Measurements from ENCODE around the gene CENPK. TPM values are rescaled to one million over a fixed set of nuclear protein-coding genes. Genes with fewer than 3 reads are reported as not detected.

Gene CENPK
- total and polyA plus RNA-seq, 2 donors (not counting 1 experiment from before 2014, with no cell fraction given): 2.6 to 18.4 TPM

GRCh38 chr5:65474130-65474711, 88.7 kb downstream of the CENPK start:
- Histone ChIP-seq H3K4me3 (ENCODE audit: control extremely low read depth in 1 of 5, extremely low read depth in 1 of 5, insufficient read depth in 1 of 5, low read depth in 2 of 5, low read length in 4 of 5) (no peak overlapping the region), H3K9me3 (ENCODE audit: control extremely low read depth in 1 of 3, control insufficient read depth in 2 of 3, insufficient read depth in 1 of 3, low read length in 2 of 3) (no peaks in the 10 kb centered on the region), H3K27ac (ENCODE audit: low read length in 2 of 2) (no peak overlapping the region), H3K79me2 (ENCODE audit: control insufficient read depth, insufficient read depth, low read length) (no peaks in the 10 kb centered on the region), H3K9ac (ENCODE audit: low read length) (no peak overlapping the region), H3K4me2 (replicated peaks; ENCODE audit: low read depth, low read length, poor library complexity, severe bottlenecking) (no peak overlapping the region), H4K20me1 (ENCODE audit: control insufficient read depth, insufficient read depth, low read length, poor library complexity, severe bottlenecking) (no peaks in the 10 kb centered on the region), H3K27me3 (replicated peaks in 1 of 4; ENCODE audit: control extremely low read depth in 1 of 4, control insufficient read depth in 3 of 4, insufficient read depth in 4 of 4, low read length in 3 of 4) (no peaks in the 10 kb centered on the region), H2AFZ (ENCODE audit: insufficient read depth, low read depth, low read length, poor library complexity, severe bottlenecking) (no peak overlapping the region), H3K36me3 (replicated peaks in 1 of 2; ENCODE audit: control extremely low read depth in 1 of 2, control insufficient read depth in 1 of 2, extremely low read depth in 1 of 2, insufficient read depth in 2 of 2, low read length in 1 of 2) (no peaks in the 10 kb centered on the region), H3K4me1 (ENCODE audit: control insufficient read depth in 2 of 2, insufficient read depth in 2 of 2, low read length in 2 of 2) (no peaks in the 10 kb centered on the region)
- no CpG with 5 or more reads among the region's 3 CpGs for WGBS (ENCODE audit: insufficient coverage)
- Mint-ChIP-seq H3K27ac (no peak overlapping the region), H3K27me3 (no peaks in the 10 kb centered on the region), H3K4me3 (no peak overlapping the region), H3K4me1 (no peaks in the 10 kb centered on the region), H3K9me3 (ENCODE audit: insufficient read depth) (no peaks in the 10 kb centered on the region)
- ChIA-PET CTCF (no interaction called here), POLR2A (no interaction called here)
- ATAC-seq (ENCODE audit: low read depth) (no peak), DNase-seq (no peak)
- intact Hi-C loops (cut with micrococcal nuclease): no loop called here
- no peak for TF ChIP-seq EZH2 (IDR thresholded peaks at IDR 0.05; ENCODE audit: borderline replicate concordance, insufficient read depth, low read depth, low read length, poor library complexity, severe bottlenecking)
- TF ChIP-seq CTCF (IDR thresholded peaks at IDR 0.05): no peak

GRCh38 chr5:65468633-65469032, 94.3 kb downstream of the CENPK start:
- no peak for DNase-seq
- ChIA-PET POLR2A (no interaction called here), CTCF (interaction anchor here (0.6 kb wide), 1 partner anchor 286 kb away, joined by 5 read pairs; no protein-coding TSS in a partner anchor)
- no peak for ATAC-seq (ENCODE audit: low read depth)
- H3K4me3 Mint-ChIP-seq: no peak overlapping the region
- Histone ChIP-seq H3K9ac (ENCODE audit: low read length) (no peak overlapping the region), H3K27ac (ENCODE audit: low read length in 2 of 2) (no peak overlapping the region), H3K4me3 (ENCODE audit: control extremely low read depth in 1 of 5, extremely low read depth in 1 of 5, insufficient read depth in 1 of 5, low read depth in 2 of 5, low read length in 4 of 5) (no peak overlapping the region), H3K36me3 (replicated peaks in 1 of 2; ENCODE audit: control extremely low read depth in 1 of 2, control insufficient read depth in 1 of 2, extremely low read depth in 1 of 2, insufficient read depth in 2 of 2, low read length in 1 of 2) (no peaks in the 10 kb centered on the region), H2AFZ (ENCODE audit: insufficient read depth, low read depth, low read length, poor library complexity, severe bottlenecking) (no peak overlapping the region), H3K4me1 (ENCODE audit: control insufficient read depth in 2 of 2, insufficient read depth in 2 of 2, low read length in 2 of 2) (no peaks in the 10 kb centered on the region), H3K79me2 (ENCODE audit: control insufficient read depth, insufficient read depth, low read length) (no peaks in the 10 kb centered on the region), H4K20me1 (ENCODE audit: control insufficient read depth, insufficient read depth, low read length, poor library complexity, severe bottlenecking) (no peaks in the 10 kb centered on the region), H3K27me3 (replicated peaks in 1 of 4; ENCODE audit: control extremely low read depth in 1 of 4, control insufficient read depth in 3 of 4, insufficient read depth in 4 of 4, low read length in 3 of 4) (no peaks in the 10 kb centered on the region), H3K9me3 (ENCODE audit: control extremely low read depth in 1 of 3, control insufficient read depth in 2 of 3, insufficient read depth in 1 of 3, low read length in 2 of 3) (no peaks in the 10 kb centered on the region), H3K4me2 (replicated peaks; ENCODE audit: low read depth, low read length, poor library complexity, severe bottlenecking) (no peak overlapping the region)
- no peaks in the 10 kb centered on the region for H3K27me3 Mint-ChIP-seq
- TF ChIP-seq CTCF (IDR thresholded peaks at IDR 0.05): no peak
- no peak for TF ChIP-seq EZH2 (IDR thresholded peaks at IDR 0.05; ENCODE audit: borderline replicate concordance, insufficient read depth, low read depth, low read length, poor library complexity, severe bottlenecking)
- H3K4me1 Mint-ChIP-seq: no peaks in the 10 kb centered on the region
- no peak overlapping the region for H3K27ac Mint-ChIP-seq
- intact Hi-C loops (cut with micrococcal nuclease): no loop called here
- WGBS (ENCODE audit: insufficient coverage): 92% methylated on average over 2 of the region's 3 CpGs
- no peaks in the 10 kb centered on the region for H3K9me3 Mint-ChIP-seq (ENCODE audit: insufficient read depth)

Small RNA genes within 50 kb of the gene (small RNA-seq; reads per million reads assigned to genes)
- gene RNU6-540P (ENCODE audit: insufficient read length, low read depth, low replicate concordance): not detected

Other genes starting within 250 kb of the CENPK start
- 11.9 and 12.3 TPM in 2 replicates for gene ADAMTS6, start 81.2 kb downstream of the CENPK start, total RNA-seq
- 3.6 and 4.1 TPM in 2 replicates for gene ADAMTS6, start 81.2 kb downstream of the CENPK start, polyA plus RNA-seq
- 89.4 and 91.0 TPM in 2 replicates for gene PPWD1, start 128 bp upstream of the CENPK start, total RNA-seq
- 17.7 and 34.5 TPM in 2 replicates for gene PPWD1, start 128 bp upstream of the CENPK start, polyA plus RNA-seq
- 21.0 and 26.1 TPM in 2 replicates for gene TRIM23, start 61.2 kb upstream of the CENPK start, total RNA-seq
- 3.1 and 5.8 TPM in 2 replicates for gene TRIM23, start 61.2 kb upstream of the CENPK start, polyA plus RNA-seq
- 6.3 and 6.7 TPM in 2 replicates for gene SHLD3, start 61.9 kb upstream of the CENPK start, total RNA-seq
- gene SHLD3, start 61.9 kb upstream of the CENPK start, polyA plus RNA-seq: 3.7 and 4.7 TPM in 2 replicates
- gene TRAPPC13, start 61.9 kb upstream of the CENPK start, total RNA-seq: 18.8 and 24.4 TPM in 2 replicates
- 10.6 and 14.0 TPM in 2 replicates for gene TRAPPC13, start 61.9 kb upstream of the CENPK start, polyA plus RNA-seq
- gene SGTB, start 158.9 kb upstream of the CENPK start, total RNA-seq: 5.5 and 7.3 TPM in 2 replicates
- gene SGTB, start 158.9 kb upstream of the CENPK start, polyA plus RNA-seq: 1.8 and 2.7 TPM in 2 replicates
- 6.8 and 8.4 TPM in 2 replicates for gene NLN, start 159.0 kb upstream of the CENPK start, total RNA-seq
- 1.1 and 1.7 TPM in 2 replicates for gene NLN, start 159.0 kb upstream of the CENPK start, polyA plus RNA-seq